CD14-positive monocyte (primary cell): ENCODE results near the gene VCAN. TPM values are rescaled to one million over a fixed set of nuclear protein-coding genes. Genes with fewer than 3 reads are reported as not detected.

ENCODE experiments used
- DNase-seq, 3 donors: peaks; one replicate each; pipeline ENCODE4 v3.0.0-alpha.2; 2011 to 2022
- H2AFZ ChIP-seq: 2 replicates; pipeline ENCODE4 v1.6.0; 2012; ENCODE audit warnings: mild to moderate bottlenecking, low read depth, low read length, inconsistent platforms; ENCODE audit not compliant: insufficient read depth, poor library complexity, severe bottlenecking
- H3K27ac ChIP-seq, 2 donors: 1 replicate in 1 of 2; 2 replicates in 1 of 2; pipeline ENCODE4 v1.5.1; 2012 to 2013; ENCODE audit warnings: low read length in 2 of 2, control low read depth in 1 of 2, inconsistent platforms in 1 of 2, low read depth in 1 of 2, mild to moderate bottlenecking in 1 of 2
- H3K27me3 ChIP-seq, 2 donors: one replicate each; pipeline versions ENCODE4 v1.6.0 to v1.6.1; 2011 to 2013; ENCODE audit warnings: low read length in 2 of 2; ENCODE audit not compliant: control insufficient read depth in 2 of 2, insufficient read depth in 2 of 2
- H3K36me3 ChIP-seq, 2 donors: replicated peaks in 1 of 2; 1 replicate in 1 of 2; 2 replicates in 1 of 2; pipeline versions ENCODE4 v1.5.1 to v1.6.1; 2012 to 2013; ENCODE audit warnings: low read length in 2 of 2, control low read depth in 1 of 2, inconsistent platforms in 1 of 2, mild to moderate bottlenecking in 1 of 2; ENCODE audit not compliant: insufficient read depth in 2 of 2, control insufficient read depth in 1 of 2
- H3K4me1 ChIP-seq, 2 donors: 1 replicate in 1 of 2; 2 replicates in 1 of 2; pipeline versions ENCODE4 v1.5.1 to v1.6.1; 2012 to 2013; ENCODE audit warnings: low read length in 2 of 2, control low read depth in 1 of 2, inconsistent platforms in 1 of 2, mild to moderate bottlenecking in 1 of 2, moderate library complexity in 1 of 2; ENCODE audit not compliant: insufficient read depth in 2 of 2, control insufficient read depth in 1 of 2
- H3K4me2 ChIP-seq: replicated peaks from 2 replicates; pipeline ENCODE3; 2012; ENCODE audit warnings: low read length, moderate library complexity, mild to moderate bottlenecking; ENCODE audit not compliant: poor library complexity, severe bottlenecking; ENCODE audit errors: extremely low read depth
- H3K4me3 ChIP-seq, 3 experiments: fragments of 200-600 bp in 1 of 3; sonication (generic) in 1 of 3; replicated peaks in 1 of 3; 1 replicate in 2 of 3; 2 replicates in 1 of 3; pipeline ENCODE4 v1.5.1; 2011 to 2013; ENCODE audit warnings: low read length in 3 of 3, mild to moderate bottlenecking in 3 of 3, control low read depth in 2 of 3, low read depth in 2 of 3, inconsistent platforms in 1 of 3, moderate library complexity in 1 of 3
- H3K79me2 ChIP-seq: 2 replicates; pipeline ENCODE4 v1.6.0; 2012; ENCODE audit warnings: mild to moderate bottlenecking, control low read depth, inconsistent platforms, low read length, moderate library complexity; ENCODE audit not compliant: insufficient read depth
- H3K9ac ChIP-seq: 2 replicates; pipeline ENCODE4 v1.6.0; 2017; ENCODE audit warnings: low read length, mild to moderate bottlenecking; ENCODE audit not compliant: insufficient read depth, poor library complexity, severe bottlenecking
- H3K9me3 ChIP-seq, 2 donors: replicated peaks in 1 of 2; 1 replicate in 1 of 2; 2 replicates in 1 of 2; pipeline versions ENCODE4 v1.5.1 to v1.6.1; 2012 to 2013; ENCODE audit warnings: low read length in 2 of 2, control low read depth in 1 of 2; ENCODE audit not compliant: control insufficient read depth in 1 of 2, insufficient read depth in 1 of 2
- H4K20me1 ChIP-seq: 2 replicates; pipeline ENCODE4 v1.6.0; 2012; ENCODE audit warnings: mild to moderate bottlenecking, low read length, control low read depth, moderate library complexity; ENCODE audit not compliant: insufficient read depth
- H3K27ac Mint-ChIP-seq, 7 donors: one replicate each; pipeline ENCODE4 v1.8.0; 2020; ENCODE audit warnings: mild to moderate bottlenecking in 7 of 7, mixed read lengths in 7 of 7, moderate library complexity in 6 of 7, inconsistent platforms in 2 of 7
- H3K27me3 Mint-ChIP-seq, 3 donors: one replicate each; pipeline ENCODE4 v1.8.0; 2021 to 2022; ENCODE audit warnings: low read depth in 3 of 3, mild to moderate bottlenecking in 3 of 3, mixed read lengths in 3 of 3, moderate library complexity in 3 of 3, inconsistent platforms in 1 of 3
- H3K36me3 Mint-ChIP-seq, 2 donors: one replicate each; pipeline ENCODE4 v1.8.0; 2020; ENCODE audit warnings: mixed read lengths in 2 of 2, inconsistent platforms in 1 of 2, mild to moderate bottlenecking in 1 of 2
- H3K4me1 Mint-ChIP-seq: one replicate; pipeline ENCODE4 v1.8.0; 2020; ENCODE audit warnings: mild to moderate bottlenecking, mixed read lengths
- H3K4me3 Mint-ChIP-seq, 2 donors: one replicate each; pipeline ENCODE4 v1.8.0; 2020; ENCODE audit warnings: mild to moderate bottlenecking in 2 of 2, mixed read lengths in 2 of 2, moderate library complexity in 1 of 2
- H3K9me3 Mint-ChIP-seq, 7 donors: one replicate each; pipeline ENCODE4 v1.8.0; 2020 to 2022; ENCODE audit warnings: mixed read lengths in 7 of 7, mild to moderate bottlenecking in 6 of 7, moderate library complexity in 6 of 7, inconsistent platforms in 2 of 7
- WGBS: methylation state at CpG from one replicate; pipeline ENCODE4 v1.1.5; 2013; ENCODE audit warnings: missing lambda C conversion rate; ENCODE audit not compliant: insufficient coverage; 5-methylcytosine and 5-hydroxymethylcytosine counted together
- intact Hi-C, 2 donors: fragments of 100-400 bp; cut with micrococcal nuclease; formaldehyde crosslinking; loops; one replicate each; pipeline versions ENCODE4 v1.15.0 to v1.15.1; 2023
- polyA plus RNA-seq, 3 donors: library from polyadenylated mRNA; depleted of rRNA in 1 of 3; unstranded in 2 of 3; stranded (reverse) in 1 of 3; fragments of 300-500 nt in 2 of 3; fragments of >200 nt in 1 of 3; fragmentation: Illumina TruSeq in 2 of 3; gene quantifications; 1 replicate in 2 of 3; 2 replicates in 1 of 3; pipeline ENCODE4 v1.2.3, GENCODE V29; 2012 to 2021
- TF ChIP-seq, protein P1 (sequence below): fragments of 200-600 bp; IDR thresholded peaks from one replicate; pipeline ENCODE4 v1.8.0; 2022; ENCODE audit warnings: antibody characterized with exemption, mild to moderate bottlenecking

Gene VCAN
- polyA plus RNA-seq, 3 donors = 417 to 844 (median 630) TPM

- no peaks in the 10 kb centered on the region for H3K27me3 ChIP-seq
- Mint-ChIP-seq H3K27me3 (peaks cover 0 to 2% (median 0%) of the 10 kb centered on the region in 3 donors), H3K4me3 (no peak overlapping the region), H3K4me1 (peaks cover 25% of the 10 kb centered on the region), H3K36me3 (peaks cover 88 to 99% of the 10 kb centered on the region in 2 donors), H3K9me3 (peaks cover 0 to 1% (median 0%) of the 10 kb centered on the region in 7 donors), H3K27ac (peak overlapping the region; percentile 30 to 88 (median 81))
- no peak overlapping the region for H3K4me2 ChIP-seq
- TF ChIP-seq, protein P1, sequence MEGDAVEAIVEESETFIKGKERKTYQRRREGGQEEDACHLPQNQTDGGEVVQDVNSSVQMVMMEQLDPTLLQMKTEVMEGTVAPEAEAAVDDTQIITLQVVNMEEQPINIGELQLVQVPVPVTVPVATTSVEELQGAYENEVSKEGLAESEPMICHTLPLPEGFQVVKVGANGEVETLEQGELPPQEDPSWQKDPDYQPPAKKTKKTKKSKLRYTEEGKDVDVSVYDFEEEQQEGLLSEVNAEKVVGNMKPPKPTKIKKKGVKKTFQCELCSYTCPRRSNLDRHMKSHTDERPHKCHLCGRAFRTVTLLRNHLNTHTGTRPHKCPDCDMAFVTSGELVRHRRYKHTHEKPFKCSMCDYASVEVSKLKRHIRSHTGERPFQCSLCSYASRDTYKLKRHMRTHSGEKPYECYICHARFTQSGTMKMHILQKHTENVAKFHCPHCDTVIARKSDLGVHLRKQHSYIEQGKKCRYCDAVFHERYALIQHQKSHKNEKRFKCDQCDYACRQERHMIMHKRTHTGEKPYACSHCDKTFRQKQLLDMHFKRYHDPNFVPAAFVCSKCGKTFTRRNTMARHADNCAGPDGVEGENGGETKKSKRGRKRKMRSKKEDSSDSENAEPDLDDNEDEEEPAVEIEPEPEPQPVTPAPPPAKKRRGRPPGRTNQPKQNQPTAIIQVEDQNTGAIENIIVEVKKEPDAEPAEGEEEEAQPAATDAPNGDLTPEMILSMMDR = no peak
- peaks cover 0 to 5% of the 10 kb centered on the region in 2 donors for H3K4me1 ChIP-seq
- 83% methylated on average over 1 of the region's 2 CpGs for WGBS
- H3K27ac ChIP-seq = peak overlapping the region; percentile 7 to 64
- H3K4me3 ChIP-seq = no peak overlapping the region
- peaks cover 100% of the 10 kb centered on the region for H3K79me2 ChIP-seq
- no peak overlapping the region for H3K9ac ChIP-seq
- intact Hi-C loops = no loop called here
- H3K9me3 ChIP-seq = no peaks in the 10 kb centered on the region
- no peak overlapping the region for H2AFZ ChIP-seq
- H4K20me1 ChIP-seq = peaks cover 100% of the 10 kb centered on the region
- H3K36me3 ChIP-seq = peaks cover 100% of the 10 kb centered on the region in 2 donors
- no peak for DNase-seq
Observed at GRCh38 chr5:83494087-83494620, 22.6 kb downstream of the VCAN start.

DNA sequence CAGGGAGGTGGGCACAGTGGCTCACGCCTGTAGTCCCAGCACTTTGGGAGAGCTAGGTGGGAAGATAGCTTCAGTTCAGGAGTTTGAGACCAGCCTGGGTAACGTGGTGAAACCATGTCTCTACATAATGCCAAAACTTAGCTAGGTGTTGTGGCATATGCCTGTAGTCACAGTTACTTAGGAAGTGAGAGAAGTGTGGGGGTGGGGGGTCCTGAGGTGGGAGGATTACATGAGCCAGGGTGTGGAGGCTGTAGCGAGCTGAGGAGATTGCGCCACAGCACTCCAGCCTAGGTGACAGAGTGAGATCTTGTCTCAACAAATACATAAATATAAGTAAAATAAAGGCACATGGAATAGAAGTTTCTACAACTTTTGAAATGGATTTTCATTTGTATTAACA, 23.1 kb downstream of the VCAN start:
- H3K27me3 Mint-ChIP-seq = peaks cover 0 to 2% (median 0%) of the 10 kb centered on the region in 3 donors
- peak overlapping the region; percentile 7 to 64 for H3K27ac ChIP-seq
- H3K27me3 ChIP-seq = no peaks in the 10 kb centered on the region
- H3K4me1 Mint-ChIP-seq = peaks cover 29% of the 10 kb centered on the region
- peaks cover 100% of the 10 kb centered on the region for H3K79me2 ChIP-seq
- no peaks in the 10 kb centered on the region for H3K9me3 ChIP-seq
- TF ChIP-seq, protein P1 = no peak
- H3K4me2 ChIP-seq = no peak overlapping the region
- peaks cover 89 to 99% of the 10 kb centered on the region in 2 donors for H3K36me3 Mint-ChIP-seq
- H2AFZ ChIP-seq = no peak overlapping the region
- peaks cover 100% of the 10 kb centered on the region in 2 donors for H3K36me3 ChIP-seq
- intact Hi-C loops = no loop called here
- H4K20me1 ChIP-seq = peaks cover 100% of the 10 kb centered on the region
- H3K9ac ChIP-seq = no peak overlapping the region
- 100% methylated on average over 2 of the region's 4 CpGs for WGBS
- H3K27ac Mint-ChIP-seq = peak overlapping the region; percentile 30 to 88 (median 81)
- no peak overlapping the region for H3K4me3 ChIP-seq
- peaks cover 0 to 1% (median 0%) of the 10 kb centered on the region in 7 donors for H3K9me3 Mint-ChIP-seq
- peaks cover 0 to 5% of the 10 kb centered on the region in 2 donors for H3K4me1 ChIP-seq
- no peak for DNase-seq
- no peak overlapping the region for H3K4me3 Mint-ChIP-seq
